HepG2 (cell line): Measurements from ENCODE around the gene RSPH9. TPM values are rescaled to one million over a fixed set of nuclear protein-coding genes. Genes with fewer than 3 reads are reported as not detected.
A peak's percentile ranks its signal among the peaks of the same experiment; 100 is the strongest.

Experiments used
- ATAC-seq: fragments of 200-7000 bp; cut with Tn5 transposase; 3 replicates; pipeline ENCODE4 v1.9.1; 2020; ENCODE audit warnings: mild to moderate bottlenecking, moderate library complexity
- BruUV-seq: library from RNA; stranded (reverse); fragments of 400-500 nt; replicated peaks from 2 replicates; lab custom pipeline; 2021; lab: Mats Ljungman, UMichigan
- CTCF ChIA-PET: fragments of 300-600 bp; formaldehyde crosslinking; extraction: SDS; loops from one replicate; lab custom pipeline; 2021; ENCODE audit warnings: low total read pairs, inconsistent platforms, low intra/inter-chr PET ratio; lab: Yijun Ruan, JAX
- POLR2A ChIA-PET: fragments of 350-600 bp; sonication (Branson Sonifier 250); formaldehyde crosslinking; loops from one replicate; lab custom pipeline; 2020; ENCODE audit warnings: antibody characterized with exemption, inconsistent platforms; lab: Yijun Ruan, JAX
- DNase-seq: peaks from one replicate; pipeline ENCODE4 v3.0.0-alpha.2; 2015; ENCODE audit warnings: low spot score
- FAIRE-seq: peaks from 3 replicates; lab custom pipeline; 2011; peaks lifted over from hg19 to GRCh38; lab: Jason Lieb, UNC
- H2AFZ ChIP-seq: one replicate; pipeline ENCODE4 v1.6.1; 2011; ENCODE audit warnings: low read length, inconsistent platforms
- H3K27ac ChIP-seq: fragments of 300-600 bp; 3 replicates; pipeline ENCODE4 v1.8.0; 2011; ENCODE audit warnings: mixed run types, mild to moderate bottlenecking, mixed read lengths, low read length, inconsistent platforms; ENCODE audit not compliant: insufficient read depth; ENCODE audit errors: extremely low read length
- H3K27me3 ChIP-seq, 2 experiments: fragments of 200-600 bp in 1 of 2; 2 replicates in 1 of 2; 3 replicates in 1 of 2; pipeline versions ENCODE4 v1.6.0 to v1.8.0; 2011; ENCODE audit warnings: low read length in 2 of 2, mild to moderate bottlenecking in 2 of 2, moderate library complexity in 2 of 2, inconsistent platforms in 1 of 2; ENCODE audit not compliant: insufficient read depth in 2 of 2, control insufficient read depth in 1 of 2
- H3K36me3 ChIP-seq, 2 experiments: fragments of 200-600 bp in 1 of 2; replicated peaks in 1 of 2; 2 replicates in 1 of 2; 3 replicates in 1 of 2; pipeline versions ENCODE4 v1.5.1 to v1.8.0; 2011; ENCODE audit warnings: low read length in 2 of 2, inconsistent platforms in 1 of 2; ENCODE audit not compliant: insufficient read depth in 2 of 2, control insufficient read depth in 1 of 2
- H3K4me1 ChIP-seq: 2 replicates; pipeline ENCODE4 v1.5.1; 2012; ENCODE audit warnings: low read length, inconsistent platforms; ENCODE audit not compliant: insufficient read depth
- H3K4me2 ChIP-seq: 2 replicates; pipeline ENCODE4 v1.6.0; 2011; ENCODE audit warnings: low read depth, low read length, inconsistent platforms
- H3K4me3 ChIP-seq, 3 experiments: fragments of 200-600 bp in 1 of 3; sonication (generic), shearing (Covaris generic) in 1 of 3; replicated peaks in 1 of 3; 2 replicates each; pipeline ENCODE4 v1.5.1; 2011 to 2016; ENCODE audit warnings: low read length in 3 of 3, inconsistent platforms in 2 of 3, low read depth in 2 of 3, mild to moderate bottlenecking in 2 of 3, control low read depth in 1 of 3, mixed read lengths in 1 of 3; ENCODE audit not compliant: insufficient read depth in 1 of 3
- H3K79me2 ChIP-seq: one replicate; pipeline ENCODE4 v1.6.1; 2011; ENCODE audit warnings: low read length, inconsistent platforms; ENCODE audit not compliant: insufficient read depth
- H3K9ac ChIP-seq: 2 replicates; pipeline ENCODE4 v1.6.0; 2011; ENCODE audit warnings: mild to moderate bottlenecking, low read depth, low read length, inconsistent platforms; ENCODE audit not compliant: insufficient read depth
- H3K9me3 ChIP-seq: 2 replicates; pipeline ENCODE4 v1.5.1; 2012; ENCODE audit warnings: mild to moderate bottlenecking, low read length
- H4K20me1 ChIP-seq: 2 replicates; pipeline ENCODE4 v1.6.0; 2011; ENCODE audit warnings: inconsistent platforms, mild to moderate bottlenecking, low read length, moderate library complexity; ENCODE audit not compliant: insufficient read depth
- ARHGAP35 ChIP-seq: sonication (generic); formaldehyde crosslinking; IDR thresholded peaks from 2 replicates; pipeline ENCODE4 v1.9.0; 2022; ENCODE audit warnings: mild to moderate bottlenecking, inconsistent platforms, moderate library complexity, missing genetic modification reagents, borderline replicate concordance
- FOXK2 ChIP-seq: fragments of 450-650 bp; IDR thresholded peaks from 2 replicates; pipeline ENCODE4 v1.6.1; 2016
- GFI1 ChIP-seq: sonication (generic); formaldehyde crosslinking; IDR thresholded peaks from 2 replicates; pipeline ENCODE4 v1.5.0; 2020; ENCODE audit warnings: missing genetic modification reagents, mild to moderate bottlenecking, borderline replicate concordance
- HDAC2 ChIP-seq: sonication (generic); formaldehyde crosslinking; IDR thresholded peaks from 2 replicates; pipeline ENCODE4 v1.4.0; 2020; ENCODE audit warnings: missing genetic modification reagents
- IKZF1 ChIP-seq: fragments of 450-650 bp; IDR thresholded peaks from 2 replicates; pipeline ENCODE4 v1.7.1; 2016
- KDM5A ChIP-seq: fragments of 200-600 bp; sonication (generic); IDR thresholded peaks from 2 replicates; pipeline ENCODE4 v1.7.0; 2018; ENCODE audit warnings: antibody characterized with exemption, mild to moderate bottlenecking, low read length, borderline replicate concordance
- MXD4 ChIP-seq: IDR thresholded peaks from 2 replicates; pipeline ENCODE4 v1.6.1; 2016; ENCODE audit warnings: mild to moderate bottlenecking, missing biosample characterization, missing genetic modification reagents
- MYNN ChIP-seq: sonication (generic); formaldehyde crosslinking; IDR thresholded peaks from 2 replicates; pipeline ENCODE4 v1.4.0; 2020; ENCODE audit warnings: mild to moderate bottlenecking, low read depth, missing genetic modification reagents
- NFIC ChIP-seq: IDR thresholded peaks from 2 replicates; pipeline ENCODE4 v1.6.1; 2012; ENCODE audit warnings: mild to moderate bottlenecking, low read length, inconsistent platforms
- PHF8 ChIP-seq: sonication (generic); formaldehyde crosslinking; IDR thresholded peaks from 2 replicates; pipeline ENCODE4 v1.5.0; 2020; ENCODE audit warnings: missing genetic modification reagents
- PRPF4 ChIP-seq: fragments of 200-400 bp; formaldehyde crosslinking; IDR thresholded peaks from 2 replicates; pipeline ENCODE4 v1.6.1; 2016; ENCODE audit warnings: low read length, low read depth; ENCODE audit not compliant: poor library complexity, severe bottlenecking
- SRY ChIP-seq: sonication (generic); formaldehyde crosslinking; IDR thresholded peaks from 2 replicates; pipeline ENCODE4 v1.8.0; 2022; ENCODE audit warnings: mild to moderate bottlenecking, missing genetic modification reagents
- TAF1 ChIP-seq: sonication (generic); formaldehyde crosslinking; IDR thresholded peaks from 2 replicates; pipeline ENCODE4 v1.4.0; 2020; ENCODE audit warnings: missing genetic modification reagents
- TARDBP ChIP-seq: sonication (generic); formaldehyde crosslinking; IDR thresholded peaks from 2 replicates; pipeline ENCODE4 v1.8.0; 2022; ENCODE audit warnings: mild to moderate bottlenecking, missing genetic modification reagents
- ZNF160 ChIP-seq: sonication (generic); formaldehyde crosslinking; IDR thresholded peaks from 2 replicates; pipeline ENCODE4 v1.8.0; 2022; ENCODE audit warnings: mild to moderate bottlenecking, inconsistent platforms, missing genetic modification reagents
- ZNF20 ChIP-seq: sonication (generic); formaldehyde crosslinking; IDR thresholded peaks from 2 replicates; pipeline ENCODE4 v1.4.0; 2020; ENCODE audit warnings: mild to moderate bottlenecking, moderate library complexity, missing genetic modification reagents
- ZNF260 ChIP-seq: sonication (generic); formaldehyde crosslinking; IDR thresholded peaks from 2 replicates; pipeline ENCODE4 v1.4.0; 2020; ENCODE audit warnings: missing genetic modification reagents, low read depth, mild to moderate bottlenecking, borderline replicate concordance
- ZNF282 ChIP-seq: fragments of 450-650 bp; IDR thresholded peaks from 2 replicates; pipeline ENCODE4 v1.6.1; 2018; ENCODE audit not compliant: partially characterized antibody
- ZNF3 ChIP-seq: IDR thresholded peaks from 2 replicates; pipeline ENCODE4 v1.7.0; 2017; ENCODE audit warnings: inconsistent platforms
- ZNF558 ChIP-seq: sonication (generic); formaldehyde crosslinking; IDR thresholded peaks from 2 replicates; pipeline ENCODE4 v1.9.0; 2022; ENCODE audit warnings: mild to moderate bottlenecking, missing genetic modification reagents, borderline replicate concordance
- ZNF605 ChIP-seq: sonication (generic); formaldehyde crosslinking; IDR thresholded peaks from 2 replicates; pipeline ENCODE4 v1.8.0; 2022; ENCODE audit warnings: mild to moderate bottlenecking, missing genetic modification reagents
- ZSCAN30 ChIP-seq: sonication (generic); formaldehyde crosslinking; IDR thresholded peaks from 2 replicates; pipeline ENCODE4 v1.5.0; 2020; ENCODE audit warnings: mild to moderate bottlenecking, missing genetic modification reagents
- WGBS: methylation state at CpG from one replicate; pipeline ENCODE4 v1.1.6; 2017; ENCODE audit warnings: low lambda C conversion rate; 5-methylcytosine and 5-hydroxymethylcytosine counted together
- in situ Hi-C: cut with HindIII; loops from 2 replicates; pipeline ENCODE4 v1.10.0; 2017; ENCODE audit warnings: low pct_unique_long_range_greater_than_20kb; ENCODE audit not compliant: extremely low pct_ligation_motif_present
- intact Hi-C: fragments of 100-400 bp; cut with micrococcal nuclease; formaldehyde crosslinking; loops from one replicate; pipeline ENCODE4 v1.10.0; 2022; ENCODE audit not compliant: unreplicated experiment
- polyA plus RNA-seq, 8 experiments: library from polyadenylated mRNA; depleted of rRNA in 3 of 8; stranded (reverse) in 7 of 8; unstranded in 1 of 8; fragments of >200 nt; fragmentation: Illumina TruSeq in 4 of 8; extraction: Trizol in 4 of 8; gene quantifications; 2 replicates each; pipeline versions ENCODE4 v1.2.1 to v1.2.3, GENCODE V29; 2011 to 2016; ENCODE audit warnings: low read depth in 4 of 8, missing spikeins in 1 of 8, mixed read lengths in 1 of 8; ENCODE audit not compliant: insufficient read depth in 1 of 8
- total RNA-seq, 5 experiments: library from RNA; depleted of rRNA; stranded (reverse); fragments of >200 nt; fragmentation: Illumina TruSeq; extraction: Trizol; gene quantifications; 2 replicates each; pipeline ENCODE4 v1.2.3, GENCODE V29; 2016; ENCODE audit warnings: low read depth in 1 of 5

Gene RSPH9
- total and polyA plus RNA-seq, 2 of the 13 experiments (the other 11 are each of a cell fraction or from before 2014, with no cell fraction given) = 0.04 TPM; not detected in 1

DNA sequence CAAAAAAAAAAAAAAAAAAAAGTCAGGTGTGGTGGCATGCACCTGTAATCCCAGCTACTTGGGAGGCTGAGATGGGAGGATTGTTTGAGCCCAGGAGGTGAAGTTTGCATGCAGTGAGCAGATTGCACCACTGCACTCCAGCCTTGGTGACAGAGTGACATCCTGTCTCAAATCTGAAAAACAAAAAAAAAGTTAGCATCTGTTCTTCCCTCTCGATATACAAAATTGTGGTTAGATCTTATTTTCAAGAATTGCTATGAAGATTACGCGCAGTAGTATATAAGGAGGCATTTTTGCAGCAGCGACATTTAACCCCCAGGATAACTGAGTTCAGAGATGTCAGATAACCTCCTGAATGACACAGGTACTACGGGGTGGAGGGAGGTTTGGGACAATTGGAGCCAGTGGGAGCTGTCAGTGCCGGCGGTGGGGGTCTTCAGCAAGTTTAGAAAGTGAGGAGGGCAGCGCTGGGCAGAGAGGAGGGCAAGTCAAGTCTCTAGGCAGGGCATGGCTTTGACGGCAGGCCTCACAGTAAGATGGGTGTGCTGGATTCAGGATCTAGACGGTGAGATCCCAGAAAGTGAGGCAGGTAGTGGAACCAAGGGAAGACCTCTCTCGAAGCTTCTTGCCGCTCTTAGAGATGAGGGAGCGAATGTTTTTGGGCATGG is 68.9 kb downstream of the RSPH9 start:
- H3K79me2 ChIP-seq = no peaks in the 10 kb centered on the region
- DNase-seq = no peak
- 42% methylated on average over 13 of the region's 13 CpGs for WGBS
- no peak for FAIRE-seq
- peaks cover 4 to 22% of the 10 kb centered on the region in 2 experiments; a peak in 3 of 5 replicates for H3K27me3 ChIP-seq
- peak overlapping the region; percentile 54; the same call in 1 of the 2 replicates for H3K4me2 ChIP-seq
- TF ChIP-seq NFIC (no peak), TARDBP (CRISPR knock-in tag) (no peak), TAF1 (peak; percentile 29; the same call in 1 of the 2 replicates), ZNF558 (CRISPR knock-in tag) (no peak), ARHGAP35 (0 out of 2 replicates have a peak, but pooled peaks have one; percentile 57), ZNF20 (CRISPR knock-in tag) (no peak), ZNF3 (no peak), GFI1 (CRISPR knock-in tag) (no peak), ZNF160 (CRISPR knock-in tag) (no peak), MXD4 (CRISPR knock-in tag) (no peak), IKZF1 (no peak), ZSCAN30 (CRISPR knock-in tag) (no peak), ZNF260 (no peak), FOXK2 (no peak), SRY (no peak), ZNF605 (peak; percentile 57; the same call in 1 of the 2 replicates), ZNF282 (no peak), KDM5A (no peak), MYNN (CRISPR knock-in tag) (no peak), HDAC2 (CRISPR knock-in tag) (no peak), PHF8 (no peak), PRPF4 (no peak)
- no peaks in the 10 kb centered on the region for H4K20me1 ChIP-seq
- no peak overlapping the region for H3K9ac ChIP-seq
- no peak; the same call in 2 of the 3 replicates for ATAC-seq
- ChIA-PET POLR2A (interaction anchor here (1.0 to 1.4 kb wide), 2 partner anchors 15 to 56 kb away, joined by 4 to 6 read pairs; partner anchors contain the start of gene VEGFA), CTCF (no interaction called here)
- no peak overlapping the region for H3K27ac ChIP-seq
- no peak overlapping the region for H2AFZ ChIP-seq
- no TSS peak for BruUV-seq
- H3K36me3 ChIP-seq = no peaks in the 10 kb centered on the region
- intact Hi-C loops (no loop called here), in situ Hi-C loops (no loop called here)
- peaks cover 60% of the 10 kb centered on the region for H3K4me1 ChIP-seq
- H3K9me3 ChIP-seq = no peaks in the 10 kb centered on the region
- peak overlapping the region in 1 of 3 experiments; percentile 3; a peak in 1 of 6 replicates for H3K4me3 ChIP-seq
